ENCODE results near the gene CDAN1.

DNA sequence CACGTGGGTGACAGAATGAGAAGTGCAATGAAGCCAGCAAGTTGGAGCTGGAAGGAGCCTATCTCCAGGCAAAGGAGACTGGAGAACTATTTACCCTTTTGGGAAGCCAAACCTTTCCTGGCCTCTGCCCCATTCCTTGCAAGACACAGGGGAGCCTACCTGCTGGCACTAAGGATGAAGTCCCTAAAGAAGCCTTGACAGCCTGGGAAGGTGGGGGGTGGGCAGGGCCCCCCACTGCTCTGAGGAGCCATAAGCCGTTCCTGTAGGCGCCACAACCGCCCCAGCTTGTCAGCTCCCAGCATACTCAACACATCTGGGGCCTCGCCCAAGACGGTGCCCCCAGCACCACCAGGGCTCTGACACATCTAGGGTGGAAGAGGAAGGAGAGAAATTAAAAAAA, 5.5 kb downstream of the CDAN1 start:
- no peak for TF ChIP-seq MAFK (IDR thresholded peaks at IDR 0.05; ENCODE audit: low read depth, low read length)
- TF ChIP-seq SIN3A (conservative IDR thresholded peaks at IDR 0.05 in 1 of 2, IDR thresholded peaks at IDR 0.05 in 1 of 2; ENCODE audit: low read depth in 1 of 2, low read length in 2 of 2): no peak
- no peak for TF ChIP-seq RAD21 (IDR thresholded peaks at IDR 0.05 in 1 of 2, conservative IDR thresholded peaks at IDR 0.05 in 1 of 2; ENCODE audit: low read depth in 2 of 2, low read length in 2 of 2)
- no peak for TF ChIP-seq CEBPB (IDR thresholded peaks at IDR 0.05; ENCODE audit: low read depth, low read length)
- TF ChIP-seq, protein P1, sequence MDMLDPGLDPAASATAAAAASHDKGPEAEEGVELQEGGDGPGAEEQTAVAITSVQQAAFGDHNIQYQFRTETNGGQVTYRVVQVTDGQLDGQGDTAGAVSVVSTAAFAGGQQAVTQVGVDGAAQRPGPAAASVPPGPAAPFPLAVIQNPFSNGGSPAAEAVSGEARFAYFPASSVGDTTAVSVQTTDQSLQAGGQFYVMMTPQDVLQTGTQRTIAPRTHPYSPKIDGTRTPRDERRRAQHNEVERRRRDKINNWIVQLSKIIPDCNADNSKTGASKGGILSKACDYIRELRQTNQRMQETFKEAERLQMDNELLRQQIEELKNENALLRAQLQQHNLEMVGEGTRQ (IDR thresholded peaks at IDR 0.05; ENCODE audit: low read length): no peak
- no peak for TF ChIP-seq CTCF (IDR thresholded peaks at IDR 0.05; ENCODE audit: control extremely low read depth in 1 of 3, insufficient read depth in 1 of 3, low read depth in 1 of 3, low read length in 3 of 3)
- TF ChIP-seq SAP30 (IDR thresholded peaks at IDR 0.05; ENCODE audit: insufficient read depth, insufficient replicate concordance, low read length): no peak
- no peak for TF ChIP-seq TCF12 (IDR thresholded peaks at IDR 0.05; ENCODE audit: low read depth, low read length)
- TF ChIP-seq POLR2A (IDR thresholded peaks at IDR 0.05; ENCODE audit: control extremely low read depth in 1 of 2, low read depth in 2 of 2, low read length in 2 of 2): no peak
- TF ChIP-seq EGR1 (IDR thresholded peaks at IDR 0.05; ENCODE audit: borderline replicate concordance, low read depth, low read length): no peak
- TF ChIP-seq KDM5A (IDR thresholded peaks at IDR 0.05; ENCODE audit: low read length): no peak
